CD14-positive monocyte (primary cell): Measurements from ENCODE around the gene SCN7A. TPM values are rescaled to one million over a fixed set of nuclear protein-coding genes. Genes with fewer than 3 reads are reported as not detected.

Experiments
- DNase-seq, 3 donors: peaks; one replicate each; pipeline ENCODE4 v3.0.0-alpha.2; 2011 to 2022
- H2AFZ ChIP-seq: 2 replicates; pipeline ENCODE4 v1.6.0; 2012; ENCODE audit warnings: mild to moderate bottlenecking, low read depth, low read length, inconsistent platforms; ENCODE audit not compliant: insufficient read depth, poor library complexity, severe bottlenecking
- H3K27ac ChIP-seq, 2 donors: 1 replicate in 1 of 2; 2 replicates in 1 of 2; pipeline ENCODE4 v1.5.1; 2012 to 2013; ENCODE audit warnings: low read length in 2 of 2, control low read depth in 1 of 2, inconsistent platforms in 1 of 2, low read depth in 1 of 2, mild to moderate bottlenecking in 1 of 2
- H3K27me3 ChIP-seq, 2 donors: one replicate each; pipeline versions ENCODE4 v1.6.0 to v1.6.1; 2011 to 2013; ENCODE audit warnings: low read length in 2 of 2; ENCODE audit not compliant: control insufficient read depth in 2 of 2, insufficient read depth in 2 of 2
- H3K36me3 ChIP-seq, 2 donors: replicated peaks in 1 of 2; 1 replicate in 1 of 2; 2 replicates in 1 of 2; pipeline versions ENCODE4 v1.5.1 to v1.6.1; 2012 to 2013; ENCODE audit warnings: low read length in 2 of 2, control low read depth in 1 of 2, inconsistent platforms in 1 of 2, mild to moderate bottlenecking in 1 of 2; ENCODE audit not compliant: insufficient read depth in 2 of 2, control insufficient read depth in 1 of 2
- H3K4me1 ChIP-seq, 2 donors: 1 replicate in 1 of 2; 2 replicates in 1 of 2; pipeline versions ENCODE4 v1.5.1 to v1.6.1; 2012 to 2013; ENCODE audit warnings: low read length in 2 of 2, control low read depth in 1 of 2, inconsistent platforms in 1 of 2, mild to moderate bottlenecking in 1 of 2, moderate library complexity in 1 of 2; ENCODE audit not compliant: insufficient read depth in 2 of 2, control insufficient read depth in 1 of 2
- H3K4me2 ChIP-seq: replicated peaks from 2 replicates; pipeline ENCODE3; 2012; ENCODE audit warnings: low read length, moderate library complexity, mild to moderate bottlenecking; ENCODE audit not compliant: poor library complexity, severe bottlenecking; ENCODE audit errors: extremely low read depth
- H3K4me3 ChIP-seq, 3 experiments: fragments of 200-600 bp in 1 of 3; sonication (generic) in 1 of 3; replicated peaks in 1 of 3; 1 replicate in 2 of 3; 2 replicates in 1 of 3; pipeline ENCODE4 v1.5.1; 2011 to 2013; ENCODE audit warnings: low read length in 3 of 3, mild to moderate bottlenecking in 3 of 3, control low read depth in 2 of 3, low read depth in 2 of 3, inconsistent platforms in 1 of 3, moderate library complexity in 1 of 3
- H3K79me2 ChIP-seq: 2 replicates; pipeline ENCODE4 v1.6.0; 2012; ENCODE audit warnings: mild to moderate bottlenecking, control low read depth, inconsistent platforms, low read length, moderate library complexity; ENCODE audit not compliant: insufficient read depth
- H3K9ac ChIP-seq: 2 replicates; pipeline ENCODE4 v1.6.0; 2017; ENCODE audit warnings: low read length, mild to moderate bottlenecking; ENCODE audit not compliant: insufficient read depth, poor library complexity, severe bottlenecking
- H3K9me3 ChIP-seq, 2 donors: replicated peaks in 1 of 2; 1 replicate in 1 of 2; 2 replicates in 1 of 2; pipeline versions ENCODE4 v1.5.1 to v1.6.1; 2012 to 2013; ENCODE audit warnings: low read length in 2 of 2, control low read depth in 1 of 2; ENCODE audit not compliant: control insufficient read depth in 1 of 2, insufficient read depth in 1 of 2
- H4K20me1 ChIP-seq: 2 replicates; pipeline ENCODE4 v1.6.0; 2012; ENCODE audit warnings: mild to moderate bottlenecking, low read length, control low read depth, moderate library complexity; ENCODE audit not compliant: insufficient read depth
- H3K27ac Mint-ChIP-seq, 7 donors: one replicate each; pipeline ENCODE4 v1.8.0; 2020; ENCODE audit warnings: mild to moderate bottlenecking in 7 of 7, mixed read lengths in 7 of 7, moderate library complexity in 6 of 7, inconsistent platforms in 2 of 7
- H3K27me3 Mint-ChIP-seq, 3 donors: one replicate each; pipeline ENCODE4 v1.8.0; 2021 to 2022; ENCODE audit warnings: low read depth in 3 of 3, mild to moderate bottlenecking in 3 of 3, mixed read lengths in 3 of 3, moderate library complexity in 3 of 3, inconsistent platforms in 1 of 3
- H3K36me3 Mint-ChIP-seq, 2 donors: one replicate each; pipeline ENCODE4 v1.8.0; 2020; ENCODE audit warnings: mixed read lengths in 2 of 2, inconsistent platforms in 1 of 2, mild to moderate bottlenecking in 1 of 2
- H3K4me1 Mint-ChIP-seq: one replicate; pipeline ENCODE4 v1.8.0; 2020; ENCODE audit warnings: mild to moderate bottlenecking, mixed read lengths
- H3K4me3 Mint-ChIP-seq, 2 donors: one replicate each; pipeline ENCODE4 v1.8.0; 2020; ENCODE audit warnings: mild to moderate bottlenecking in 2 of 2, mixed read lengths in 2 of 2, moderate library complexity in 1 of 2
- H3K9me3 Mint-ChIP-seq, 7 donors: one replicate each; pipeline ENCODE4 v1.8.0; 2020 to 2022; ENCODE audit warnings: mixed read lengths in 7 of 7, mild to moderate bottlenecking in 6 of 7, moderate library complexity in 6 of 7, inconsistent platforms in 2 of 7
- WGBS: methylation state at CpG from one replicate; pipeline ENCODE4 v1.1.5; 2013; ENCODE audit warnings: missing lambda C conversion rate; ENCODE audit not compliant: insufficient coverage; 5-methylcytosine and 5-hydroxymethylcytosine counted together
- intact Hi-C, 2 donors: fragments of 100-400 bp; cut with micrococcal nuclease; formaldehyde crosslinking; loops; one replicate each; pipeline versions ENCODE4 v1.15.0 to v1.15.1; 2023
- polyA plus RNA-seq, 3 donors: library from polyadenylated mRNA; depleted of rRNA in 1 of 3; unstranded in 2 of 3; stranded (reverse) in 1 of 3; fragments of 300-500 nt in 2 of 3; fragments of >200 nt in 1 of 3; fragmentation: Illumina TruSeq in 2 of 3; gene quantifications; 1 replicate in 2 of 3; 2 replicates in 1 of 3; pipeline ENCODE4 v1.2.3, GENCODE V29; 2012 to 2021
- TF ChIP-seq, protein P1 (sequence below): fragments of 200-600 bp; IDR thresholded peaks from one replicate; pipeline ENCODE4 v1.8.0; 2022; ENCODE audit warnings: antibody characterized with exemption, mild to moderate bottlenecking

SCN7A gene
- polyA plus RNA-seq, 3 donors: not detected

DNA sequence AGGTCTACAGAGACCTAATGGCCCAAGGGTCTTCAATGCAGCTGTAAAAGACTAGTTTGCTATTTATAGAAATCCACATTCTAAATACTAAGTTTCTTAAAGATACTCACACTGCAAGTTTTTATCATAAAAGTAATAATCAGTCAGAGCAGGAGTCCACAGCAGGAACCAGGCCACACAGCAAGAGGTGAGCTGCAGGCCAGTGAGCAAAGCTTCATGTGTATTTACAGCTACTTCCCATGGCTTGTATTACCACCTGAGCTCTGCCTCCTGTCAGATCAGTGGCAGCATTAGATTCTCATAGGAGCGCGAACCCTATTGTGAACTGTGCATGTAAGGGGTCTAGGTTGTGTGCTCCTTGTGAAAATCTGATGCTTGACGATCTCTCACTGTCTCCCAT, 111.6 kb downstream of the SCN7A start:
- Histone ChIP-seq H3K9me3 (no peaks in the 10 kb centered on the region), H3K9ac (no peak overlapping the region), H2AFZ (no peak overlapping the region), H3K27ac (no peak overlapping the region), H3K79me2 (no peaks in the 10 kb centered on the region), H3K4me1 (no peaks in the 10 kb centered on the region), H4K20me1 (no peaks in the 10 kb centered on the region), H3K4me3 (no peak overlapping the region), H3K27me3 (peaks cover 7 to 11% of the 10 kb centered on the region in 2 donors), H3K36me3 (no peaks in the 10 kb centered on the region), H3K4me2 (no peak overlapping the region)
- H3K9me3 Mint-ChIP-seq: no peaks in the 10 kb centered on the region
- TF ChIP-seq, protein P1, sequence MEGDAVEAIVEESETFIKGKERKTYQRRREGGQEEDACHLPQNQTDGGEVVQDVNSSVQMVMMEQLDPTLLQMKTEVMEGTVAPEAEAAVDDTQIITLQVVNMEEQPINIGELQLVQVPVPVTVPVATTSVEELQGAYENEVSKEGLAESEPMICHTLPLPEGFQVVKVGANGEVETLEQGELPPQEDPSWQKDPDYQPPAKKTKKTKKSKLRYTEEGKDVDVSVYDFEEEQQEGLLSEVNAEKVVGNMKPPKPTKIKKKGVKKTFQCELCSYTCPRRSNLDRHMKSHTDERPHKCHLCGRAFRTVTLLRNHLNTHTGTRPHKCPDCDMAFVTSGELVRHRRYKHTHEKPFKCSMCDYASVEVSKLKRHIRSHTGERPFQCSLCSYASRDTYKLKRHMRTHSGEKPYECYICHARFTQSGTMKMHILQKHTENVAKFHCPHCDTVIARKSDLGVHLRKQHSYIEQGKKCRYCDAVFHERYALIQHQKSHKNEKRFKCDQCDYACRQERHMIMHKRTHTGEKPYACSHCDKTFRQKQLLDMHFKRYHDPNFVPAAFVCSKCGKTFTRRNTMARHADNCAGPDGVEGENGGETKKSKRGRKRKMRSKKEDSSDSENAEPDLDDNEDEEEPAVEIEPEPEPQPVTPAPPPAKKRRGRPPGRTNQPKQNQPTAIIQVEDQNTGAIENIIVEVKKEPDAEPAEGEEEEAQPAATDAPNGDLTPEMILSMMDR: no peak
- peaks cover 5% of the 10 kb centered on the region for H3K4me1 Mint-ChIP-seq
- no CpG with 5 or more reads among the region's 3 CpGs for WGBS
- H3K27ac Mint-ChIP-seq: peak overlapping the region in 1 of 7 donors; percentile 45
- peaks cover 0 to 7% (median 5%) of the 10 kb centered on the region in 3 donors for H3K27me3 Mint-ChIP-seq
- DNase-seq: no peak
- intact Hi-C loops: no loop called here
- H3K36me3 Mint-ChIP-seq: no peaks in the 10 kb centered on the region
- H3K4me3 Mint-ChIP-seq: no peak overlapping the region

DNA sequence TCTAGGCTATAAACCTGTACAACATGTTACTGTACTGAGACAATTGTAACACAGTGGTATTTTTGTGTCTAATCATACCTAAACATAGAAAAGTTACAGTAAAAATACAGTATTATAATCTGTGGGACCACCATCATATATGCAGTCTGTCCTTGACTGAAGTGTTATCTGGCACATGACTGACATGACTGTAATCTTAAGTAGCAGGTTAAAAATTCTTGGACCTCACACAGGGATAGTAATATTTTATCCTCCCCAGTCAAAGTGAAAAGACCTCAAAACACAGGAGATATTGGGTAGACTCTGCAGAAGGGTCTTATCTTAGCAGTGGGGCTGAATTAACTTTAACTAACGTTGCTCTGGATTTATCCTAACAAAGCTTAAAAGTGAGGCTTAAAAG, 113.4 kb downstream of the SCN7A start:
- no peaks in the 10 kb centered on the region for H4K20me1 ChIP-seq
- no peak overlapping the region for H3K4me3 ChIP-seq
- Mint-ChIP-seq H3K4me3 (no peak overlapping the region), H3K36me3 (no peaks in the 10 kb centered on the region), H3K9me3 (no peaks in the 10 kb centered on the region), H3K27ac (no peak overlapping the region), H3K4me1 (peaks cover 13% of the 10 kb centered on the region), H3K27me3 (peaks cover 8 to 17% (median 15%) of the 10 kb centered on the region in 3 donors)
- peaks cover 5 to 7% of the 10 kb centered on the region in 2 donors for H3K4me1 ChIP-seq
- TF ChIP-seq, protein P1: no peak
- H3K27ac ChIP-seq: no peak overlapping the region
- H3K4me2 ChIP-seq: no peak overlapping the region
- DNase-seq: no peak
- no peak overlapping the region for H2AFZ ChIP-seq
- H3K27me3 ChIP-seq: peaks cover 16 to 26% of the 10 kb centered on the region in 2 donors
- WGBS: 83% methylated on average over 1 of the region's 1 CpG
- H3K79me2 ChIP-seq: no peaks in the 10 kb centered on the region
- H3K36me3 ChIP-seq: no peaks in the 10 kb centered on the region
- intact Hi-C loops: no loop called here
- H3K9me3 ChIP-seq: no peaks in the 10 kb centered on the region
- no peak overlapping the region for H3K9ac ChIP-seq
